HCT116 (cell line): ENCODE results near the gene GABRA5. TPM values are rescaled to one million over a fixed set of nuclear protein-coding genes. Genes with fewer than 3 reads are reported as not detected.

Experiments used
- ATAC-seq: fragments of 200-7000 bp; cut with Tn5 transposase; 2 replicates; pipeline ENCODE4 v1.9.1; 2020; ENCODE audit warnings: mild to moderate bottlenecking, moderate library complexity
- BruUV-seq: library from RNA; stranded (reverse); fragments of 400-500 nt; replicated peaks from 2 replicates; lab custom pipeline; 2021; lab: Mats Ljungman, UMichigan
- CTCF ChIA-PET: fragments of 300-600 bp; sonication (Branson Sonifier 250); formaldehyde crosslinking; loops from one replicate; lab custom pipeline; 2021; ENCODE audit warnings: antibody characterized with exemption; lab: Charles Lee
- POLR2A ChIA-PET: fragments of 300-600, 350-600 bp; sonication (Branson Sonifier 250); formaldehyde crosslinking; loops from one replicate; lab custom pipeline; 2021; ENCODE audit warnings: antibody characterized with exemption; lab: Charles Lee
- RAD21 ChIA-PET, 2 experiments: fragments of 300-600 bp; sonication (Branson Sonifier 250); formaldehyde crosslinking; loops; one replicate each; lab custom pipeline; 2023; ENCODE audit warnings: low total read pairs in 2 of 2; ENCODE audit not compliant: uncharacterized antibody in 2 of 2, unreplicated experiment in 2 of 2, low non-redundant PET in 1 of 2; lab: Charles Lee
- DNase-seq: peaks from one replicate; pipeline ENCODE4 v3.0.0-alpha.2; 2010; ENCODE audit warnings: low read depth, low spot score
- H2AFZ ChIP-seq: fragments of 200-600 bp; shearing (Covaris generic), sonication (generic); 2 replicates; pipeline ENCODE4 v1.6.1; 2017; ENCODE audit warnings: low read depth, mixed run types, mixed read lengths, antibody characterized with exemption, low read length; ENCODE audit not compliant: poor library complexity, severe bottlenecking
- H3K27ac ChIP-seq: 2 replicates; pipeline ENCODE4 v1.5.1; 2012; ENCODE audit warnings: low read depth, low read length
- H3K27me3 ChIP-seq: fragments of 200-600 bp; sonication (generic); 2 replicates; pipeline ENCODE4 v1.6.1; 2016; ENCODE audit warnings: mixed run types, low read length, mixed read lengths; ENCODE audit not compliant: insufficient read depth
- H3K36me3 ChIP-seq, 2 experiments: fragments of 200-500 bp in 1 of 2; fragments of 200-600 bp in 1 of 2; sonication (Bioruptor generic) in 1 of 2; sonication (generic) in 1 of 2; 2 replicates each; pipeline versions ENCODE4 v1.5.1 to v1.6.1; 2014 to 2016; ENCODE audit warnings: low read length in 2 of 2, inconsistent platforms in 1 of 2, mixed read lengths in 1 of 2, mixed run types in 1 of 2; ENCODE audit not compliant: insufficient read depth in 2 of 2, control insufficient read depth in 1 of 2
- H3K4me1 ChIP-seq, 2 experiments: fragments of 200-600 bp in 1 of 2; sonication (generic) in 1 of 2; 2 replicates each; pipeline versions ENCODE4 v1.5.1 to v1.6.1; 2012 to 2017; ENCODE audit warnings: low read length in 2 of 2, inconsistent platforms in 1 of 2, mild to moderate bottlenecking in 1 of 2, mixed read lengths in 1 of 2, mixed run types in 1 of 2, moderate library complexity in 1 of 2; ENCODE audit not compliant: insufficient read depth in 2 of 2, control insufficient read depth in 1 of 2
- H3K4me2 ChIP-seq: fragments of 200-600 bp; sonication (generic); 2 replicates; pipeline ENCODE4 v1.6.1; 2017; ENCODE audit warnings: mixed run types, low read length, mixed read lengths
- H3K4me3 ChIP-seq, 2 experiments: fragments of 200-600 bp in 1 of 2; sonication (generic) in 1 of 2; replicated peaks in 1 of 2; 2 replicates each; pipeline ENCODE4 v1.5.1; 2011 to 2016; ENCODE audit warnings: low read length in 2 of 2, control low read depth in 1 of 2, low read depth in 1 of 2, mild to moderate bottlenecking in 1 of 2, mixed read lengths in 1 of 2, mixed run types in 1 of 2
- H3K79me2 ChIP-seq: fragments of 200-600 bp; sonication (generic); 2 replicates; pipeline ENCODE4 v1.6.1; 2017; ENCODE audit warnings: mild to moderate bottlenecking, mixed run types, low read length, moderate library complexity, mixed read lengths; ENCODE audit not compliant: insufficient read depth
- H3K9ac ChIP-seq: fragments of 200-600 bp; sonication (generic); 2 replicates; pipeline ENCODE4 v1.6.1; 2016; ENCODE audit warnings: low read length, mixed read lengths
- H3K9me2 ChIP-seq: fragments of 200-600 bp; sonication (generic), shearing (Covaris generic); 2 replicates; pipeline ENCODE4 v1.6.1; 2017; ENCODE audit warnings: mixed run types, mild to moderate bottlenecking, moderate library complexity; ENCODE audit not compliant: insufficient read depth
- H3K9me3 ChIP-seq, 2 experiments: fragments of 200-500 bp in 1 of 2; fragments of 200-600 bp in 1 of 2; sonication (Bioruptor generic) in 1 of 2; sonication (generic) in 1 of 2; 2 replicates each; pipeline ENCODE4 v1.6.1; 2014 to 2017; ENCODE audit warnings: low read length in 2 of 2, mixed read lengths in 2 of 2, inconsistent platforms in 1 of 2, low read depth in 1 of 2, mild to moderate bottlenecking in 1 of 2, mixed run types in 1 of 2, moderate library complexity in 1 of 2; ENCODE audit not compliant: control insufficient read depth in 1 of 2, insufficient read depth in 1 of 2
- H4K20me1 ChIP-seq: fragments of 200-600 bp; sonication (generic), shearing (Covaris generic); 2 replicates; pipeline ENCODE4 v1.6.1; 2017; ENCODE audit warnings: mixed run types, mild to moderate bottlenecking, moderate library complexity; ENCODE audit not compliant: insufficient read depth
- CBX3 ChIP-seq: IDR thresholded peaks from 2 replicates; pipeline ENCODE4 v1.6.1; 2012; ENCODE audit warnings: low read depth
- CEBPB ChIP-seq: IDR thresholded peaks from 2 replicates; pipeline ENCODE4 v1.6.1; 2012; ENCODE audit warnings: low read depth
- CTCF ChIP-seq, 3 experiments: fragments of 200-600 bp in 1 of 3; sonication (generic) in 1 of 3; IDR thresholded peaks in 2 of 3; conservative IDR thresholded peaks in 1 of 3; 2 replicates each; pipeline ENCODE4 v1.5.1; 2012 to 2017; ENCODE audit warnings: low read depth in 2 of 3, low read length in 2 of 3, antibody characterized with exemption in 1 of 3, borderline replicate concordance in 1 of 3, control low read depth in 1 of 3, mild to moderate bottlenecking in 1 of 3, mixed read lengths in 1 of 3, mixed run types in 1 of 3, moderate library complexity in 1 of 3; ENCODE audit not compliant: insufficient read depth in 1 of 3
- EGR1 ChIP-seq: IDR thresholded peaks from 2 replicates; pipeline ENCODE4 v1.6.1; 2012; ENCODE audit warnings: low read depth
- ELF1 ChIP-seq: IDR thresholded peaks from 2 replicates; pipeline ENCODE4 v1.6.1; 2012; ENCODE audit warnings: low read depth, borderline replicate concordance
- EZH2 ChIP-seq: fragments of 200-600 bp; sonication (generic); IDR thresholded peaks from 2 replicates; pipeline ENCODE4 v1.6.1; 2017; ENCODE audit warnings: antibody characterized with exemption, mixed run types
- EZH2phosphoT487 ChIP-seq: fragments of 200-600 bp; IDR thresholded peaks from 2 replicates; pipeline ENCODE4 v1.6.1; 2018; ENCODE audit warnings: antibody characterized with exemption, borderline replicate concordance
- JUND ChIP-seq: IDR thresholded peaks from 2 replicates; pipeline ENCODE4 v1.6.1; 2012
- MAX ChIP-seq: IDR thresholded peaks from 2 replicates; pipeline ENCODE4 v1.6.1; 2012
- SIN3A ChIP-seq: IDR thresholded peaks from 2 replicates; pipeline ENCODE4 v1.6.1; 2012; ENCODE audit warnings: low read depth
- YY1 ChIP-seq: IDR thresholded peaks from 2 replicates; pipeline ENCODE4 v1.6.1; 2011; ENCODE audit warnings: low read length, low read depth, moderate library complexity, mild to moderate bottlenecking; ENCODE audit not compliant: insufficient replicate concordance; ENCODE audit errors: extremely low read depth
- ZFX ChIP-seq: fragments of 450-650 bp; IDR thresholded peaks from 2 replicates; pipeline ENCODE4 v1.6.1; 2017
- ZNF274 ChIP-seq: fragments of 200-500 bp; sonication (Bioruptor generic); IDR thresholded peaks from 2 replicates; pipeline ENCODE4 v1.6.1; 2014; ENCODE audit warnings: mild to moderate bottlenecking, low read depth, low read length, inconsistent platforms
- intact Hi-C: fragments of 100-400 bp; cut with micrococcal nuclease; formaldehyde crosslinking; loops from 2 replicates; pipeline ENCODE4 v1.10.0; 2022
- total RNA-seq: library from RNA; stranded (reverse); gene quantifications from one replicate; pipeline ENCODE4 v1.2.1, GENCODE V29; 2021; ENCODE audit not compliant: unreplicated experiment
- TF ChIP-seq, protein P1 (sequence below): IDR thresholded peaks from 2 replicates; pipeline ENCODE4 v1.6.1; 2012
- TF ChIP-seq, protein P2 (sequence below): IDR thresholded peaks from 2 replicates; pipeline ENCODE4 v1.6.1; 2011; ENCODE audit warnings: mild to moderate bottlenecking, low read length, moderate library complexity; ENCODE audit not compliant: insufficient replicate concordance; ENCODE audit errors: extremely low read depth

The GABRA5 gene
- total RNA-seq, 1 experiment from 2014 or later, result not detected

DNA sequence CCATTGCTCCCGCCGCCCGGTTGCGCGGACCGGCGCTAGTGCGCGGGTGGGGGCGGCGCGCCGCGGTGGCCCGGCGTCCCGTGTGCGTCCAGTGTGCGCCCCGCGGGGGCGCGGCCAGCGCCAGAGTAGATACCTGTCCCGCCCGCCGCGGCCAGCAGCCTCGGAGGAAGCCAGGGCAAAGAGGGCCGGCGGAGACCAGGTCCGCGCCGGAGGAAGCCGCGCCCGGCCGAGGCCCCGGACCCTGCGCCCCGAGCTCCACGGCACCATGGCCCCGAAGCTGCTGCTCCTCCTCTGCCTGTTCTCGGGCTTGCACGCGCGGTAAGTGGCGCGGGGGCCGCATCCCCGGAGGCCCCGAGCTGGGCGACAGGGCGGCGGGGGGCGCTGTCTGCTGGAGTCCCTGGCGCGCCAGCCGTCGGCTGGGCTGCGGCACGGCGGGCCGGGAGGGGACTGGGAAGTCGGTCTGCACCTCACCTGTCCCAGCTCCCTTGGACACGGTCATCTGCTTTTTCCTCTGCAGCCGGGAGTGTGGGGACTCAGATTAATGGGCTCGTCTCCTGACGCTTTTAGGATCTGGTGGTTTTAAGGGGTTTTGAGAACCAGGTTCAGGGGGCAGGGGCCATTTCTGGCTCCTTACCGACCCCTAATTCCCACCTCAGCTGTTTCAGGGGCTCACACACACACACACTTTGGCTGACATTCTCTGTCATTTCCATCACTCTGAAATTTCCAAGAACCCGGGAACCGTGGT lies 104.6 kb downstream of the GABRA5 start:
- H3K4me3 ChIP-seq, result no peak overlapping the region
- H3K79me2 ChIP-seq, result no peaks in the 10 kb centered on the region
- H3K27ac ChIP-seq, result no peak overlapping the region
- intact Hi-C loops, result no loop called here
- H3K9me3 ChIP-seq, result peaks cover 16 to 26% of the 10 kb centered on the region in 2 experiments; a peak in 2 of 4 replicates
- ChIA-PET RAD21 (no interaction called here), CTCF (no interaction called here), POLR2A (no interaction called here)
- H3K4me2 ChIP-seq, result no peak overlapping the region
- H3K36me3 ChIP-seq, result no peaks in the 10 kb centered on the region
- TF ChIP-seq, protein P1, sequence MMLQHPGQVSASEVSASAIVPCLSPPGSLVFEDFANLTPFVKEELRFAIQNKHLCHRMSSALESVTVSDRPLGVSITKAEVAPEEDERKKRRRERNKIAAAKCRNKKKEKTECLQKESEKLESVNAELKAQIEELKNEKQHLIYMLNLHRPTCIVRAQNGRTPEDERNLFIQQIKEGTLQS, result no peak
- TF ChIP-seq JUND, result no peak
- TF ChIP-seq CBX3, result no peak
- no peak overlapping the region for H3K9ac ChIP-seq
- DNase-seq (no peak), ATAC-seq (no peak)
- H3K9me2 ChIP-seq, result no peaks in the 10 kb centered on the region
- H2AFZ ChIP-seq, result no peak overlapping the region
- H3K27me3 ChIP-seq, result no peaks in the 10 kb centered on the region
- no TSS peak for BruUV-seq
- no peaks in the 10 kb centered on the region for H4K20me1 ChIP-seq
- H3K4me1 ChIP-seq, result no peaks in the 10 kb centered on the region

DNA sequence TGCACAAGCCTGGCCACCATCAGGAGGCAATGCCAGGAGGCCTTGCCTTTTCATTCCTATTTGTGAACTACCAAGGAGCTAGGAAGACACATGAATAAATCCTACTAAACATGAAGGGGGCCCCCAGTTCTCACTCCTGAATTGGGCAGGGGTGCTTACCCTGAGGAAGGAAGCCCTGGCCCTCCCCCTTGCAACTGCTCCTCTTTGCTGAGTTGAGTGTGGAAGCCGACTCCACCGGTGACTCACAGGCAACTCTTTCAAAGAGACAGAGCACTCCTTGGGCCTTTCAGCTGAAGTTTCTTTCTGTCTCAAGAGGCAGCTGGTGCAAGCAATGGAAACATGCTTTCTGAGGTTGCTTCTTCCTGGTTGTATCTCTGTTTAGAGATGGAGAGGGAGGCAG lies 105.8 kb downstream of the GABRA5 start:
- no peaks in the 10 kb centered on the region for H3K36me3 ChIP-seq
- no peak overlapping the region for H3K4me3 ChIP-seq
- no peak overlapping the region for H3K27ac ChIP-seq
- H3K9me2 ChIP-seq, result no peaks in the 10 kb centered on the region
- H3K27me3 ChIP-seq, result no peaks in the 10 kb centered on the region
- no peaks in the 10 kb centered on the region for H3K79me2 ChIP-seq
- BruUV-seq, result no TSS peak
- intact Hi-C loops, result no loop called here
- CTCF ChIA-PET, result no interaction called here
- no peaks in the 10 kb centered on the region for H3K4me1 ChIP-seq
- ATAC-seq, result no peak
- no peaks in the 10 kb centered on the region for H4K20me1 ChIP-seq
- DNase-seq, result no peak
- peaks cover 16 to 33% of the 10 kb centered on the region in 2 experiments; a peak in 3 of 4 replicates for H3K9me3 ChIP-seq
- no peak overlapping the region for H3K4me2 ChIP-seq
- RAD21 ChIA-PET, result no interaction called here
- H3K9ac ChIP-seq, result no peak overlapping the region
- no peak overlapping the region for H2AFZ ChIP-seq
- POLR2A ChIA-PET, result no interaction called here
- TF ChIP-seq MAX (no peak), ELF1 (no peak), CEBPB (no peak), SIN3A (no peak), CBX3 (no peak), CTCF (IDR thresholded peaks at IDR 0.05 in 2 of 3, conservative IDR thresholded peaks at IDR 0.05 in 1 of 3; ENCODE audit: borderline replicate concordance in 1 of 3, insufficient read depth in 1 of 3, low read depth in 2 of 3, low read length in 2 of 3) (no peak), EZH2 (no peak), ZFX (no peak), JUND (no peak), ZNF274 (no peak), EZH2phosphoT487 (no peak), YY1 (no peak), EGR1 (no peak)
- TF ChIP-seq, protein P2, sequence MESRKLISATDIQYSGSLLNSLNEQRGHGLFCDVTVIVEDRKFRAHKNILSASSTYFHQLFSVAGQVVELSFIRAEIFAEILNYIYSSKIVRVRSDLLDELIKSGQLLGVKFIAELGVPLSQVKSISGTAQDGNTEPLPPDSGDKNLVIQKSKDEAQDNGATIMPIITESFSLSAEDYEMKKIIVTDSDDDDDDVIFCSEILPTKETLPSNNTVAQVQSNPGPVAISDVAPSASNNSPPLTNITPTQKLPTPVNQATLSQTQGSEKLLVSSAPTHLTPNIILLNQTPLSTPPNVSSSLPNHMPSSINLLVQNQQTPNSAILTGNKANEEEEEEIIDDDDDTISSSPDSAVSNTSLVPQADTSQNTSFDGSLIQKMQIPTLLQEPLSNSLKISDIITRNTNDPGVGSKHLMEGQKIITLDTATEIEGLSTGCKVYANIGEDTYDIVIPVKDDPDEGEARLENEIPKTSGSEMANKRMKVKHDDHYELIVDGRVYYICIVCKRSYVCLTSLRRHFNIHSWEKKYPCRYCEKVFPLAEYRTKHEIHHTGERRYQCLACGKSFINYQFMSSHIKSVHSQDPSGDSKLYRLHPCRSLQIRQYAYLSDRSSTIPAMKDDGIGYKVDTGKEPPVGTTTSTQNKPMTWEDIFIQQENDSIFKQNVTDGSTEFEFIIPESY, result no peak
- TF ChIP-seq, protein P1, result no peak
